ENCODE results near the gene LRRC15.

Gene LRRC15

GRCh38 chr3:194330579-194330978, 39.0 kb downstream of the LRRC15 start:
- no peak for DNase-seq

- DNase-seq: no peak
These were observed 39.4 kb downstream of the LRRC15 start for GRCh38 chr3:194330160-194330559.

- no peak for DNase-seq
These were observed 40.0 kb downstream of the LRRC15 start for GRCh38 chr3:194329583-194329965.

- no peak for DNase-seq
These were observed 40.5 kb downstream of the LRRC15 start for GRCh38 chr3:194328942-194329582.

GRCh38 chr3:194328053-194328657, 41.4 kb downstream of the LRRC15 start:
- no peak for DNase-seq

GRCh38 chr3:194327218-194328052, 42.1 kb downstream of the LRRC15 start:
- DNase-seq: no peak

GRCh38 chr3:194326968-194327217, 42.6 kb downstream of the LRRC15 start:
- no peak for DNase-seq

GRCh38 chr3:194326192-194326967, 43.2 kb downstream of the LRRC15 start:
- DNase-seq: no peak

GRCh38 chr3:194325424-194326153, 44.0 kb downstream of the LRRC15 start:
- DNase-seq: no peak

- no peak for DNase-seq
These were observed 44.7 kb downstream of the LRRC15 start for GRCh38 chr3:194324823-194325327.

- no peak for DNase-seq
These were observed 45.5 kb downstream of the LRRC15 start for GRCh38 chr3:194323785-194324735.

- no peak for DNase-seq
These were observed 46.8 kb downstream of the LRRC15 start for GRCh38 chr3:194322678-194323211.

GRCh38 chr3:194321693-194322640, 47.6 kb downstream of the LRRC15 start:
- DNase-seq: no peak

- DNase-seq: no peak
These were observed 48.7 kb downstream of the LRRC15 start for GRCh38 chr3:194320744-194321243.

GRCh38 chr3:194320100-194320499, 49.4 kb downstream of the LRRC15 start:
- no peak for DNase-seq

- DNase-seq: no peak
These were observed 50.9 kb downstream of the LRRC15 start for GRCh38 chr3:194318511-194319161.

GRCh38 chr3:194316918-194317317, 52.6 kb downstream of the LRRC15 start:
- no peak for DNase-seq

GRCh38 chr3:194315965-194316361, 53.6 kb downstream of the LRRC15 start:
- no peak for DNase-seq
